CD4-positive, alpha-beta memory T cell (primary cell): Measurements from ENCODE around the gene ZNF586. TPM values are rescaled to one million over a fixed set of nuclear protein-coding genes. Genes with fewer than 3 reads are reported as not detected.

ENCODE experiments used
- polyA plus RNA-seq, 2 donors: library from polyadenylated mRNA; unstranded; fragments of 300-500 nt; fragmentation: Illumina TruSeq; gene quantifications; one replicate each; pipeline ENCODE4 v1.2.3, GENCODE V29; 2021
- total RNA-seq, 2 experiments: library from RNA; stranded (reverse); gene quantifications; one replicate each; pipeline ENCODE4 v1.2.3, GENCODE V29; 2021

ZNF586 gene
- total and polyA plus RNA-seq, 4 experiments from 2014 or later: 15.0 to 51.7 (median 35.1) TPM

Other genes starting within 250 kb of the ZNF586 start
- gene ZNF549, start 242.3 kb upstream of the ZNF586 start, total RNA-seq: 10 to 100 TPM; 20.5 to 21.8 TPM
- gene ZNF549, start 242.3 kb upstream of the ZNF586 start, polyA plus RNA-seq: 1 to 10 TPM; 8.0 to 9.0 TPM
- gene ZNF550, start 209.8 kb upstream of the ZNF586 start, total RNA-seq: 10 to 100 TPM; 37.0 to 37.8 TPM
- 1 to 10 TPM; 5.4 to 9.8 TPM for gene ZNF550, start 209.8 kb upstream of the ZNF586 start, polyA plus RNA-seq
- 10 to 100 TPM; 12.0 to 13.9 TPM for gene ZNF416, start 190.8 kb upstream of the ZNF586 start, total RNA-seq
- 1 to 10 TPM; 4.6 to 8.4 TPM for gene ZNF416, start 190.8 kb upstream of the ZNF586 start, polyA plus RNA-seq
- gene ZIK1, start 185.5 kb upstream of the ZNF586 start, total RNA-seq: 10 to 100 TPM; 11.1 to 11.3 TPM
- gene ZIK1, start 185.5 kb upstream of the ZNF586 start, polyA plus RNA-seq: 1 to 10 TPM; 6.9 to 8.3 TPM
- 10 to 100 TPM in 1 of 2 experiments, 1 to 10 TPM in 1; 9.9 to 10.9 TPM for gene ZNF530, start 169.8 kb upstream of the ZNF586 start, total RNA-seq
- 1 to 10 TPM; 6.8 to 9.8 TPM for gene ZNF530, start 169.8 kb upstream of the ZNF586 start, polyA plus RNA-seq
- 10 to 100 TPM; 32.1 to 32.3 TPM for gene ZNF134, start 155.4 kb upstream of the ZNF586 start, total RNA-seq
- 10 to 100 TPM in 1 of 2 donors, 1 to 10 TPM in 1; 8.9 to 12.7 TPM for gene ZNF134, start 155.4 kb upstream of the ZNF586 start, polyA plus RNA-seq
- 10 to 100 TPM; 48.7 to 53.3 TPM for gene ZNF211, start 136.5 kb upstream of the ZNF586 start, total RNA-seq
- gene ZNF211, start 136.5 kb upstream of the ZNF586 start, polyA plus RNA-seq: 10 to 100 TPM; 19.6 to 26.0 TPM
- not detected for gene ZSCAN4, start 100.7 kb upstream of the ZNF586 start, total RNA-seq
- not detected for gene ZSCAN4, start 100.7 kb upstream of the ZNF586 start, polyA plus RNA-seq
- gene ZNF551, start 87.7 kb upstream of the ZNF586 start, total RNA-seq: 10 to 100 TPM; 17.7 to 17.9 TPM
- 1 to 10 TPM; 6.8 to 9.5 TPM for gene ZNF551, start 87.7 kb upstream of the ZNF586 start, polyA plus RNA-seq
- gene ZNF154, start 60.5 kb upstream of the ZNF586 start, total RNA-seq: 1 to 10 TPM; 6.7 to 7.2 TPM
- 1 to 10 TPM in 1 of 2 donors, not detected in 1; 2.4 TPM for gene ZNF154, start 60.5 kb upstream of the ZNF586 start, polyA plus RNA-seq
- gene ZNF671, start 42.1 kb upstream of the ZNF586 start, total RNA-seq: 10 to 100 TPM; 32.3 to 33.0 TPM
- 10 to 100 TPM; 18.1 to 24.0 TPM for gene ZNF671, start 42.1 kb upstream of the ZNF586 start, polyA plus RNA-seq
- gene ZNF776, start 22.9 kb upstream of the ZNF586 start, total RNA-seq: 10 to 100 TPM; 38.9 to 40.9 TPM
- 1 to 10 TPM; 3.3 to 5.7 TPM for gene ZNF776, start 22.9 kb upstream of the ZNF586 start, polyA plus RNA-seq
- 10 to 100 TPM; 17.9 to 21.0 TPM for gene ZNF552, start 45.2 kb downstream of the ZNF586 start, total RNA-seq
- 1 to 10 TPM; 5.5 to 9.3 TPM for gene ZNF552, start 45.2 kb downstream of the ZNF586 start, polyA plus RNA-seq
- 10 to 100 TPM; 28.4 to 29.0 TPM for gene ZNF587B, start 60.6 kb downstream of the ZNF586 start, total RNA-seq
- 1 to 10 TPM in 1 of 2 donors, under 1 TPM in 1; 0.27 to 2.2 TPM for gene ZNF587B, start 60.6 kb downstream of the ZNF586 start, polyA plus RNA-seq
- 10 to 100 TPM; 58.5 to 62.8 TPM for gene ZNF587, start 80.2 kb downstream of the ZNF586 start, total RNA-seq
- 1 to 10 TPM; 2.7 to 7.8 TPM for gene ZNF587, start 80.2 kb downstream of the ZNF586 start, polyA plus RNA-seq
- gene ZNF814, start 119.4 kb downstream of the ZNF586 start, total RNA-seq: 10 to 100 TPM; 32.3 to 35.3 TPM
- 10 to 100 TPM in 1 of 2 donors, 1 to 10 TPM in 1; 9.3 to 20.0 TPM for gene ZNF814, start 119.4 kb downstream of the ZNF586 start, polyA plus RNA-seq
- 10 to 100 TPM; 48.2 to 49.4 TPM for gene ZNF417, start 146.9 kb downstream of the ZNF586 start, total RNA-seq
- 1 to 10 TPM in 1 of 2 donors, under 1 TPM in 1; 0.87 to 4.8 TPM for gene ZNF417, start 146.9 kb downstream of the ZNF586 start, polyA plus RNA-seq
- gene ZNF418, start 165.7 kb downstream of the ZNF586 start, total RNA-seq: 1 to 10 TPM; 5.2 to 9.7 TPM
- 1 to 10 TPM; 1.7 to 4.6 TPM for gene ZNF418, start 165.7 kb downstream of the ZNF586 start, polyA plus RNA-seq
- 10 to 100 TPM; 12.4 to 13.9 TPM for gene ZNF256, start 178.0 kb downstream of the ZNF586 start, total RNA-seq
- 1 to 10 TPM; 5.6 to 6.9 TPM for gene ZNF256, start 178.0 kb downstream of the ZNF586 start, polyA plus RNA-seq
- 1 to 10 TPM in 1 of 2 experiments, under 1 TPM in 1; 0.76 to 1.2 TPM for gene C19orf18, start 204.9 kb downstream of the ZNF586 start, total RNA-seq
- gene C19orf18, start 204.9 kb downstream of the ZNF586 start, polyA plus RNA-seq: under 1 TPM in 1 of 2 donors, not detected in 1; 0.22 TPM
- 10 to 100 TPM; 25.5 to 37.3 TPM for gene ZNF606, start 233.1 kb downstream of the ZNF586 start, total RNA-seq
- gene ZNF606, start 233.1 kb downstream of the ZNF586 start, polyA plus RNA-seq: 1 to 10 TPM; 2.7 to 7.2 TPM